ENCODE measurements around the gene MGRN1. TPM values are rescaled to one million over a fixed set of nuclear protein-coding genes. Genes with fewer than 3 reads are reported as not detected.
A peak's percentile ranks its signal among the peaks of the same experiment; 100 is the strongest.

The MGRN1 gene
- total and polyA plus RNA-seq, 2 of the 13 experiments (the other 11 are each of a cell fraction or from before 2014, with no cell fraction given) = 11.9 to 12.6 TPM

DNA sequence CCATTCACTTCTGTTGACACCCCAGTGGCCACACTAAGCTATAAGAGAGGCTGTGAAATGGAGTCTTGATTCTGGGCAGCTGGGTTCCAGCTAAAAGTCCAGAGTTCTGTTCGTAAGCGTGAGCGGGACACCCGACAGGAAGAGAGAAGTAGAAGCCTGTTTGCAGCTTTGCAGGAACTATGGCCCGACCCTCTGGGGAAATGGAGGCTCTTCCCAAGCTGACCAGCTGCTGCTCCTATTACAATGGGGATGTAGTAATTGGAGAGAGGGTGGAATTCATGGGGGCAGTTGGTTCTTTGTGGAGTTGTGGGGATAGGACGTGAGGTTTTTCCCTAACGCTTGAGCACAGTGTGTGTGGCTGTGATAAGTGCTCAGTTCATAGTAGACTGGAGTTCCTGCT lies 38.3 kb upstream of the MGRN1 start:
- ChIA-PET CTCF (ENCODE audit: low intra/inter-chr PET ratio, low total read pairs) (interaction anchor here (1.5 kb wide), 1 partner anchor 68 kb away, joined by 8 read pairs; no protein-coding TSS in a partner anchor), POLR2A (interaction anchor here (1.0 to 1.4 kb wide), 2 partner anchors 30 to 32 kb away, joined by 3 to 5 read pairs; no protein-coding TSS in a partner anchor)
- Histone ChIP-seq H3K79me2 (ENCODE audit: insufficient read depth, low read length) (no peaks in the 10 kb centered on the region), H2AFZ (ENCODE audit: low read length) (peak overlapping the region; percentile 29), H3K27ac (ENCODE audit: extremely low read length, insufficient read depth, low read length) (no peak overlapping the region), H3K4me3 (replicated peaks in 1 of 3; ENCODE audit: insufficient read depth in 1 of 3, low read depth in 2 of 3, low read length in 3 of 3) (no peak overlapping the region), H3K4me2 (ENCODE audit: low read depth, low read length) (peak overlapping the region; percentile 51), H3K27me3 (ENCODE audit: control insufficient read depth in 1 of 2, insufficient read depth in 2 of 2, low read length in 2 of 2) (peaks cover 5 to 17% of the 10 kb centered on the region in 2 experiments; a peak in 3 of 5 replicates), H3K9ac (ENCODE audit: insufficient read depth, low read depth, low read length) (no peak overlapping the region), H3K9me3 (ENCODE audit: low read length) (peaks cover 8% of the 10 kb centered on the region), H3K4me1 (ENCODE audit: insufficient read depth, low read length) (peaks cover 24% of the 10 kb centered on the region), H4K20me1 (ENCODE audit: insufficient read depth, low read length) (no peaks in the 10 kb centered on the region), H3K36me3 (replicated peaks in 1 of 2; ENCODE audit: control insufficient read depth in 1 of 2, insufficient read depth in 2 of 2, low read length in 2 of 2) (no peaks in the 10 kb centered on the region)
- peak; percentile 50 for ATAC-seq
- intact Hi-C loops (cut with micrococcal nuclease; ENCODE audit: unreplicated experiment) (no loop called here), in situ Hi-C loops (cut with HindIII; ENCODE audit: extremely low pct_ligation_motif_present, low pct_unique_long_range_greater_than_20kb) (loop anchor here (10.0 kb wide), 1 partner anchor 71 kb away; no protein-coding TSS in a partner anchor)
- no peak for DNase-seq (ENCODE audit: low spot score)
- TF ChIP-seq ZNF205 (CRISPR knock-in tag; IDR thresholded peaks at IDR 0.05) = no peak
- no peak for TF ChIP-seq PHF21A (CRISPR knock-in tag; IDR thresholded peaks at IDR 0.05)
- no peak for FAIRE-seq
- no TSS peak for BruUV-seq (replicated peaks)
- 19% methylated on average over 7 of the region's 7 CpGs for WGBS (ENCODE audit: low lambda C conversion rate)

DNA sequence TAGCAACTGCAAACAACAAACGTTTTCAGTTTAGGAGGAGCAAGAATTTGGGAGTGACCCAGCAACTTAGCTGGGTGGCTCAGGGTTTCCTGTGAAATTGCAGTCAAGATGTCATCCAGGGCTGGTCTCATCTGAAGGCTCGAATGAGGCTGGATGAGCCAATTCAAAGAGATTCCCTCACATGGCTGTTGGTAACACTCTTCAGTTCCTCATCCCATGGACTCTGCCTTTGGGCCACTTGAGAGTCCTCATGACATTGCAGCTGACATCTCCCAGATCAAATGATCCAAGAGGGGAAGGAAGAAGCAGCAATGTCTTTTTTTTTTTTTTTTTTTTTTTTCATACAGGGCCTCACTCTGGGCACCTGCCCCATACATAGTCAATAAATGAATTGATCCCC lies 36.2 kb upstream of the MGRN1 start:
- Histone ChIP-seq H3K36me3 (replicated peaks in 1 of 2; ENCODE audit: control insufficient read depth in 1 of 2, insufficient read depth in 2 of 2, low read length in 2 of 2) (no peaks in the 10 kb centered on the region), H4K20me1 (ENCODE audit: insufficient read depth, low read length) (no peaks in the 10 kb centered on the region), H3K9me3 (ENCODE audit: low read length) (peaks cover 8% of the 10 kb centered on the region), H3K27ac (ENCODE audit: extremely low read length, insufficient read depth, low read length) (no peak overlapping the region), H2AFZ (ENCODE audit: low read length) (no peak overlapping the region), H3K4me2 (ENCODE audit: low read depth, low read length) (no peak overlapping the region), H3K9ac (ENCODE audit: insufficient read depth, low read depth, low read length) (no peak overlapping the region), H3K27me3 (ENCODE audit: control insufficient read depth in 1 of 2, insufficient read depth in 2 of 2, low read length in 2 of 2) (peaks cover 5 to 25% of the 10 kb centered on the region in 2 experiments; a peak in 3 of 5 replicates), H3K4me3 (replicated peaks in 1 of 3; ENCODE audit: insufficient read depth in 1 of 3, low read depth in 2 of 3, low read length in 3 of 3) (no peak overlapping the region), H3K79me2 (ENCODE audit: insufficient read depth, low read length) (no peaks in the 10 kb centered on the region), H3K4me1 (ENCODE audit: insufficient read depth, low read length) (peaks cover 24% of the 10 kb centered on the region)
- BruUV-seq (replicated peaks) = no TSS peak
- intact Hi-C loops (cut with micrococcal nuclease; ENCODE audit: unreplicated experiment) (no loop called here), in situ Hi-C loops (cut with HindIII; ENCODE audit: extremely low pct_ligation_motif_present, low pct_unique_long_range_greater_than_20kb) (loop anchor here (10.0 kb wide), 1 partner anchor 74 kb away; no protein-coding TSS in a partner anchor)
- FAIRE-seq (no peak), ATAC-seq (no peak), DNase-seq (ENCODE audit: low spot score) (no peak)
- POLR2A ChIA-PET = no interaction called here
- CTCF ChIA-PET (ENCODE audit: low intra/inter-chr PET ratio, low total read pairs) = no interaction called here
- TF ChIP-seq TOPORS (CRISPR knock-in tag; IDR thresholded peaks at IDR 0.05) = no peak
- TF ChIP-seq, protein P1, sequence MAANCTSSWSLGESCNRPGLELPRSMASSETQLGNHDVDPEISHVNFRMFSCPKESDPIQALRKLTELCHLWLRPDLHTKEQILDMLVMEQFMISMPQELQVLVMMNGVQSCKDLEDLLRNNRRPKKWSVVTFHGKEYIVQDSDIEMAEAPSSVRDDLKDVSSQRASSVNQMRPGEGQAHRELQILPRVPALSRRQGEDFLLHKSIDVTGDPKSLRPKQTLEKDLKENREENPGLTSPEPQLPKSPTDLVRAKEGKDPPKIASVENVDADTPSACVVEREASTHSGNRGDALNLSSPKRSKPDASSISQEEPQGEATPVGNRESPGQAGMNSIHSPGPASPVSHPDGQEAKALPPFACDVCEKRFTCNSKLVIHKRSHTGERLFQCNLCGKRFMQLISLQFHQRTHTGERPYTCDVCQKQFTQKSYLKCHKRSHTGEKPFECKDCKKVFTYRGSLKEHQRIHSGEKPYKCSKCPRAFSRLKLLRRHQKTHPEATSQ (CRISPR knock-in tag; IDR thresholded peaks at IDR 0.05; ENCODE audit: borderline replicate concordance) = no peak
- no peak for TF ChIP-seq JUN (CRISPR knock-in tag; IDR thresholded peaks at IDR 0.05)
- no peak for TF ChIP-seq KLF12 (CRISPR knock-in tag; IDR thresholded peaks at IDR 0.05; ENCODE audit: borderline replicate concordance)
- TF ChIP-seq HNF4A (CRISPR knock-in tag; IDR thresholded peaks at IDR 0.05) = no peak
- 36% methylated on average over 2 of the region's 2 CpGs for WGBS (ENCODE audit: low lambda C conversion rate)

Measured in HepG2 (cell line).